Ascending aorta (tissue), 2 donors: ENCODE results near the gene IGLL5. TPM values are rescaled to one million over a fixed set of nuclear protein-coding genes. Genes with fewer than 3 reads are reported as not detected.
"Not testable (repeated sequence)": the region's sequence is repeated elsewhere in the genome, so short reads cannot be mapped to it uniquely, and the experiment has no call there.

Source experiments
- DNase-seq, 2 donors: peaks; one replicate each; pipeline ENCODE4 v3.0.0-alpha.2; 2019; ENCODE audit warnings: low spot score in 2 of 2
- H3K27ac ChIP-seq, 2 donors: fragments of 200-600 bp; sonication (generic); one replicate each; pipeline ENCODE4 v1.5.1; 2016 to 2017; ENCODE audit warnings: mild to moderate bottlenecking in 1 of 2
- H3K27me3 ChIP-seq: fragments of 200-600 bp; sonication (generic); one replicate; pipeline ENCODE4 v1.5.1; 2017
- H3K36me3 ChIP-seq, 2 donors: fragments of 200-600 bp; sonication (generic); one replicate each; pipeline ENCODE4 v1.5.1; 2016
- H3K4me1 ChIP-seq, 2 donors: fragments of 200-600 bp; sonication (generic); one replicate each; pipeline ENCODE4 v1.5.1; 2016 to 2017; ENCODE audit warnings: mild to moderate bottlenecking in 1 of 2
- H3K4me3 ChIP-seq, 2 donors: fragments of 200-600 bp; sonication (generic); one replicate each; pipeline ENCODE4 v1.5.1; 2016 to 2017; ENCODE audit warnings: mild to moderate bottlenecking in 1 of 2
- H3K9me3 ChIP-seq, 2 donors: fragments of 200-600 bp; sonication (generic); one replicate each; pipeline ENCODE4 v1.5.1; 2016
- CTCF ChIP-seq, 3 experiments: fragments of 200-600 bp in 2 of 3; fragments of 450-650 bp in 1 of 3; sonication (generic) in 2 of 3; IDR thresholded peaks; one replicate each; pipeline ENCODE4 v1.5.1; 2016 to 2019; ENCODE audit warnings: antibody characterized with exemption in 3 of 3, mild to moderate bottlenecking in 1 of 3, moderate library complexity in 1 of 3
- intact Hi-C: fragments of 100-400 bp; cut with DNase I; formaldehyde crosslinking; loops from one replicate; pipeline ENCODE4 v1.15.1; 2023
- total RNA-seq: library from RNA; depleted of rRNA; stranded (reverse); fragments of >200 nt; gene quantifications from one replicate; pipeline ENCODE4 v1.1.0, GENCODE V29; 2016

Gene IGLL5
- total RNA-seq, 1 donor from 2014 or later: 2.3 TPM

- no peak for TF ChIP-seq CTCF (IDR thresholded peaks at IDR 0.05)
- no peak overlapping the region for H3K4me3 ChIP-seq
- no peaks in the 10 kb centered on the region for H3K9me3 ChIP-seq
- H3K36me3 ChIP-seq: no peaks in the 10 kb centered on the region
- no peaks in the 10 kb centered on the region for H3K27me3 ChIP-seq
- DNase-seq: no peak
- H3K4me1 ChIP-seq: no peaks in the 10 kb centered on the region
- intact Hi-C loops: no loop called here
- H3K27ac ChIP-seq: no peak overlapping the region
Measured at GRCh38 chr22:22919041-22919440, 31.4 kb downstream of the IGLL5 start.

- TF ChIP-seq CTCF (IDR thresholded peaks at IDR 0.05): no peak
- no peak for DNase-seq
- intact Hi-C loops: no loop called here
Measured at GRCh38 chr22:22920104-22920654, 32.6 kb downstream of the IGLL5 start.

GRCh38 chr22:22920910-22921550 lies 33.4 kb downstream of the IGLL5 start:
- Histone ChIP-seq H3K4me1 (no peaks in the 10 kb centered on the region), H3K4me3 (no peak overlapping the region), H3K9me3 (no peaks in the 10 kb centered on the region), H3K36me3 (no peaks in the 10 kb centered on the region), H3K27ac (no peak overlapping the region), H3K27me3 (no peaks in the 10 kb centered on the region)
- no peak for DNase-seq
- intact Hi-C loops: no loop called here
- TF ChIP-seq CTCF (IDR thresholded peaks at IDR 0.05): no peak

More at GRCh38 chr22:22920104-22920654, 32.6 kb downstream of the IGLL5 start:
- Histone ChIP-seq H3K4me3 (no peak overlapping the region), H3K9me3 (no peaks in the 10 kb centered on the region), H3K27ac (no peak overlapping the region), H3K27me3 (no peaks in the 10 kb centered on the region), H3K36me3 (no peaks in the 10 kb centered on the region), H3K4me1 (no peaks in the 10 kb centered on the region)

- no peak for TF ChIP-seq CTCF (IDR thresholded peaks at IDR 0.05)
- no peak overlapping the region for H3K27ac ChIP-seq
- DNase-seq: no peak
Measured at GRCh38 chr22:22921575-22921974, 34.0 kb downstream of the IGLL5 start.

GRCh38 chr22:22922092-22922953 lies 34.7 kb downstream of the IGLL5 start:
- H3K4me3 ChIP-seq, H3K9me3 ChIP-seq, DNase-seq, H3K36me3 ChIP-seq, intact Hi-C loops, H3K27ac ChIP-seq, H3K4me1 ChIP-seq, H3K27me3 ChIP-seq: not testable (repeated sequence)

More at GRCh38 chr22:22921575-22921974, 34.0 kb downstream of the IGLL5 start:
- H3K4me3 ChIP-seq: no peak overlapping the region
- H3K36me3 ChIP-seq: no peaks in the 10 kb centered on the region
- intact Hi-C loops: no loop called here
- H3K4me1 ChIP-seq: no peaks in the 10 kb centered on the region
- no peaks in the 10 kb centered on the region for H3K9me3 ChIP-seq
- no peaks in the 10 kb centered on the region for H3K27me3 ChIP-seq

- no peaks in the 10 kb centered on the region for H3K27me3 ChIP-seq
- no peaks in the 10 kb centered on the region for H3K9me3 ChIP-seq
- H3K4me3 ChIP-seq: no peak overlapping the region
- intact Hi-C loops: no loop called here
- DNase-seq: no peak
- no peaks in the 10 kb centered on the region for H3K4me1 ChIP-seq
- H3K27ac ChIP-seq: no peak overlapping the region
- H3K36me3 ChIP-seq: no peaks in the 10 kb centered on the region
- TF ChIP-seq CTCF (IDR thresholded peaks at IDR 0.05): no peak
Measured at GRCh38 chr22:22922954-22923319, 35.3 kb downstream of the IGLL5 start.
